HS-5 (cell line): ENCODE results near the gene REEP3.
A peak's percentile ranks its signal among the peaks of the same experiment; 100 is the strongest.

Experiments
- DNase-seq: peaks from one replicate; pipeline ENCODE4 v3.0.0-alpha.2; 2012; ENCODE audit warnings: low read depth

REEP3 gene

DNA sequence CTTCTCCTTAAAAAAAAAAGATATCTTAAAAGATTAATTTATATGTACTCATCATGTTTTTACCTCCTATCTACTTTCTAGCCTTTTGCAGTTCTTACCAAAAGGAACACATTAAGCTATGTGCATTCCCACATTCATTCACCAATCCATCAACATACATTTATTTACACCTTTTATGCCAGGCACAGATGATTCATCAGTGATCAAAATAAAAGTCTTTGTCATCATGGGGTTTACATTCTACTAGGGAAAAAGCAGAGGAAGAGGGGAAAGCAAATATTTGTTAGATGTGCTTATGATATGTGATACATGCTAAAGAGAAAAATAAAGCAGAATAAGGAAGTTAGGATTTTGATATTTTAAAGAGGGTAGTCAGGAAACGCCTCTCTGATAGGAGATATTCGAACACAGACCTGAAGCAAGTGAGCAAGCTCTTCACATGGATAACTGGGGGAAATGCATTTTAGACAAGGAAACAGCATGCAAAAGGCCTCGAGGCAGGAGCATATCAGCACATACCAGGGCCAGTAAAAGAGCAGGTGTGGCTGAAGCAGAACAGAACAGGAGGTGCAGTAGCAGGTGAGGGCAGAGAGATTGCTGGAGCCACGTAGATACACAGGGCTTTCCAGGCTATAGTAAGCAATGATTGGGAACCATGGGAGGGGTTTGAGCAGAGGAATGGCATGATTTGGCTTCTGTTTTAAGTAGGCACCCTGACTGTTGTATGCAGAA is 67.4 kb downstream of the REEP3 start:
- peak; percentile 9 for DNase-seq

DNA sequence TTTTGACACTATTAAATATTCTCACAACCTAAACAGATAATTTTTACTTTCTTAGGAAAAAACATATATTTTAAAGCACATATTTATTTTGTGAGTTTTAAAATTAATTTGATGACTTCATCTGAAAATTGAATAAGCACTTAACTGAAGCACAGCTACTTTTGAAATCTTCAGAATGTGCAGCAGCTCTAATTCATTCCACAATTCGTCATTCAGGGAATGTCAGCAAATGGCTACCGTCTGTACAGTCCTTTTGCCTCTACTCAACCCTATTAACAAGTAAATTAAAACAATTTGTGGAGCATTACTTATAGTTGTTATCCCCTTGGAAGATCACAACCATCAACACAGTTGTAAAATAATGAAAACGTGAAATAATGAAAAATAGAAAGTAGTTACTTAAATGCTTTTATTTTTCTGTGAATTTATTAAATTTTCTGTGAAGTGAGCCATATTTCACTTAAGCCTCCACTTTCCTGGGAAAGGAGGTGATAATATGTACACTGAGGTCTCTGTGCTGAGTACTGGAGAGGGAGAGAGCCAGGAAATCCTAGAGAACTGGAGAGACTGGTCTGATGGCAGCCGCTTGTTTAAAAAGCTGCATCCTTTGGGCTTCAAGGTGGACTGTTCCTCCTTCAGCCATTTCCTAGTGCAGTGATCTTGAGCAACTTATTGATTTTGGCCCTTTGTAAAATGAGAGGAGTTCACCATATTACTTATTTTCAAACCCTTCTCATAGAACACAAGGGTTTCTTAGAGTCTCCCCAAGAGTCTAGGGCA is 70.6 kb downstream of the REEP3 start:
- DNase-seq, result no peak

DNA sequence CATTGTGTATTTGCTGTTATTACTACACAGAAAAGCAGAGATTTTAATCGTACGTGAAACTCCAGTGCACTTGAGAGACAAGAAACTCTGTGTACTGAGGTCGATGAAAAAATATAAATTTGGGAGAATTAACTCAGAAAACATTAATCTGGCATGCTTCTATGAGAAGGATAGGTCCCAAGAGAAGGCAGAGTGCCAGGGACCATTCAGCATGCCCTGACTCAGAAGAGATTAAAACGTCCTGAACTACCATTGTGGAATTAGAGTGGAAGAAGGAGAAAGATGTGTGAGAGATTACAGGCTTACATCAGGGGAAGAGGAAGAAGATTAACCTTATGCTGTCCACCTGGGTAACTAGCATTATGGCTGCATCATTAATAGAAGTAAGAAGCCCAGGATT is 72.4 kb downstream of the REEP3 start:
- DNase-seq, result no peak

DNA sequence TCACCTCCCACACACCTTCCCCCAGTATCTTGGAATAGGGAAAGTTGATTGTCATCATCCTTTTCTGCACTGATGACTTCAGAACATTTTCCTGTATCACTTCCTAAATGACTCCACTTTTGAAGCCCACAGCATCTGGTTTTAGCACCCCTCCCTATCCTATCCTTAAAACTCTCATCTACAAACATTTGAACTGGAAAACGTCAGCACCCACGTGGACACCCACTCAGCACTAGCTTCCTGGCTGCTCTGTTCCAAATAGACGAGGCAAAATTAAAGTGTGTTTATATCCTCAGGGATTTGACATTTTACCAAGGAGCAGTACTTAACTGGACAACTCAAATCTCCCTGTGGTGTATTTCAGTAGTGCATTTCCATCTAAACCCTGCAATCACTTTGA is 73.9 kb downstream of the REEP3 start:
- DNase-seq, result no peak

DNA sequence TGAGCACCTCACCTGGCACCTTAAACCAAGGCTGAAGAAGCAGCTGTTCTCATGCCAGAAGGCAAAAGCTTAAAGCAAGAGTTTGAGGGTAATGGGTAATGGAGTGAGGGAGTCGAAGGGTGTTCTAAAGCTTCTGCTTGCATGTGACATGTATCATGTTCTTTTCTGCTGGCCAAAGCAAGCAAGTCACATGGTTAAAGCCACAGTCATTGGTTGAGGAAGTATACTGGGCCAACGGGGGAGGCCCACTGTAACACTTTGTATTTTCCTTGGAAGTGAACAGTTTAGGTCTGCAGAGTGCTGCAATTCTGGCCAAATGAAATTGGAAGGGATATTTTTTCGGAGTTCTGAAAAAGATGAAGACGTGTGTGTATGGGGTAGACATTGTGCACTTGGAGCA is 75.7 kb downstream of the REEP3 start:
- DNase-seq, result no peak

DNA sequence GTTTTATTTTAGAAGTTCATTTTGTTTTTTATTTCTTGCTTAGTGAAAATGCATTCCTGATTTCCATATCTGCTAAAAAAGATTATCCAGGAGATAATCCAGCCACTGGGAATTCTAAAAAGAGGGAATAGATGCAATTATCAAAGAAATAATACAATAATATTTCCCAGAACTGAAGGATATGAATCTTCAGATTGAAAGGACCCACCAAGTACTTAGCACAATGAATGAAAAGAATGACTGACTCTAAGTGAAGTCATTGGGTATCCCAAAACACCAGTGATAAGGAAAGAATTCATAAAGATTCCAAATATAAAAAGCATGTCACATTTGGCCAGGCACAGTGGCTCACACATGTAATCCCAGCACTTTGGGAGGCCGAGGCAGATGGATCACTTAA is 79.3 kb downstream of the REEP3 start:
- no peak for DNase-seq

DNA sequence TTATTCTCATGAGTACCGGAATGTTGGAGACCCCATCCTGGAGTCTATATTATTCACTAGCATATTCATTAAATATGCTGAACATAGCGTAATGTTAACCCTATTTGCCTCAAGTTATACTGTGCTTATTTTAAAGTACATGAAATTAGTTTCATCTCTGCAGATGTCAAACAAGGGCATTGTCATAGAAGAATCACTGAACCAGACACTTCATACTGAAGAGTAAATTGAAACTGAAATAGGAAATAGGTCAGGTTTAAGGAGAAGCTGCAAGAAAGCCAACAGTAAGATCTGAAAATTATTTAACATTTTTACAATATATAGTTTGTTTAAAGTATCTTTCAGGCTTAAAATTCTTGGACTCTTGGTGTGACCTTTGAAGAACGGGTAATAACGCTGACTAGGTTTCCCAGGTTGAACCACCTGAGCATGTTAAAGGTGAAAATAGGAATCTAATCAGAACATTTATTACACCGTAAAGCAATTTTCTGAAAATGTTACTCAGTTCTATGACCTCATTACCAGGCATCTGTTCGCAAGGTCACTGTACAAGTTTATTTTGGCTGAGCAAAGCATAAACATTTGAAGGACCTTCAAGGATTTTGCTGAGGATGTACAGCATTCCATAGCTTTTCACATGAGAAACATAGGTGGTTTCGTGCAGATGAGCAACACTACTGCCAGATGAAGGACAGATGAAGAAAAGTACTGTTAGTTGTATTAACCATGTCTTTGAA is 82.7 kb downstream of the REEP3 start:
- no peak for DNase-seq

DNA sequence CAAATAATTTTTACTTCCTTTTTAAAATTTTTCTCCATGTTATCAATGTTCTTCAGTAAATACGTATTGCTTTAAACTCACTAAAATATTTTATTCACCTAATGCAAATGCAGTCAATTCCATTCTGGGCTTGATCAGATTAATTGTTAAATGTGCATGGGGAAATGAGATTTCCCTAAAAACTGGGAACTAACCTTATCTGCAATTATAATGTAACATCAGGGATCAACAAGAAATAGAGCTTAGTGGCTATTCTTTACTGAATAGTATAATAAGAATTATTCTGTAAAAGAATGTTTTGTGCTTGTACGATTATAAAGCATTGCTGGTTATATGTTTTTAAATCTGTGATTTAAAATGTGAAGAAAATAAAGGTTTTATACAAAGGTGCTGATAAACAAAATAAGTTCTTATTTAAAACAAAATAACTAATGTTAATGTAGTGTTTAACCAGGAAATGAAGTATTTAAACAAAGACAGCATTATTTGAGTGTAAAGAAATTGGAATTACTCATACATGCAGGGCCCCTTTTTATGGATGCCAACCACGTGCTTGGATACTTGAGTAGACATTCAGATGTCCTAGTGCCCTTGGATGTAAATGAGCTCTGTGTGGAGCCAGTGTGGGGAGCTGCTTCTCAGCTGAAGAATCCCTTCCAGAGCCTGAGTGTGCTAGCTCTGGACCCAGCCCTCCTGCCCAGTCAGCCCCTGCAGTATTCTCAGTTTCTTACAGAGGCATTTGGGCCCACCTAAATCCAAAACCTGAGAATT is 84.2 kb downstream of the REEP3 start:
- no peak for DNase-seq

DNA sequence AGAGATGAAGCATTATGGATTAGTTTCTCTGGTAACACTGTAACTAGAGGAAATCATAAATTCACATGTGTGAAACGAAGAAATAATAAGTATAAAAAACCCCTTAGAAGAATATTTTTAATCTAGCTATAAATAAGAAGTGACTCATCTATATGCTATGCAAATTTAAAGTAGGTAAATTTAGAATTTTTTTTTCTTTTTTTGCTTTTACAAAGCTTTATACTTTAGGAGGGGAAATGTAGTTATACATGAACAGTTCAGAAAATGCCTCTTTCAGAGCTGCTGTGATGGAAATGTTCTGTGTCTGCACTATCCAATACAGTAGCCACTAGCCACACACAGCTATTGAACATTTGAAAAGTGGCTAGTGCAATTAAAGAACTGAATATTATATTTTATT is 87.3 kb downstream of the REEP3 start:
- no peak for DNase-seq

DNA sequence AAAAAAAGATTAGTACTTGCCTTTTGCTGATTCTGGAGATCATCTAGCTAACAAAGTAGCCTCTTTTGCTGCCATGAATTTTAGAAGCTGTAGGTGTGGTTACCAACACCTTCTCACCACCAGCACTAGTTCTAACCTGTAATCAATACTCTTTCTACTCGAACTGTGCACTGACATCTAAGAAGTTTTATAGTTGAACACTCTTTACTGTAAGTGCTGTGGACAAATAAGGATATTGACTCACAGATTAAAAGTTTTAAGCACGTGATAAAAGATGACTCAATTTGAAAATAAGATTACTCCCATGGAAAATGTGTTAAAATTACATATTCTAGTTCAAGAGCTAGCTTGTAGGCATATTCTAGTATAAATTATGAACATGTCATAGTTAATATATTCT is 89.9 kb downstream of the REEP3 start:
- DNase-seq, result no peak

DNA sequence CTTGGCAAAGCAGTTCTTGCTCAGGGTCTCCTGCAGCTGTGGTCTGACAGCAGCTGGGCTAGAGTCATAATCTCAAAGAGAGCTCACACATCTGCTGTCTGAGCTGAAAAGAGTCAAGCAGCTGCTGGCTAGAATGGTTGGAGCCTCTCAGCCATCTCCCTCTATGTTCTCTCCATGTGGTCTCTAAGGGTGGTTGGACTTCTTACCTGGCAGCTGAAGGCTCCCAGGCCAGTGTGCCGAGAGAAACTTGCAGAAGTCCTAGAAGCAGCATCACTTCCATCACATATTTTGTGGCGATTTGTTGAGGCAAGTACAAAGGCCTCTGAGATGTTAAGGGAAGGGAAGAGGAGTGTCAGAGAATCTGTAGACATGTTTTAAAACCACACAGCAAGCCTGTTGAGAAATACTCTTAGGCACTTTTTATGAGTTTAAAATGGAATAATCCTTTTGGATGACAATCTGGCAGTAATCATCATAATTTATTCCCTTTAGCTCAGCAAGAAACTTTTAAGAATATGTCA is 93.2 kb downstream of the REEP3 start:
- DNase-seq, result no peak

DNA sequence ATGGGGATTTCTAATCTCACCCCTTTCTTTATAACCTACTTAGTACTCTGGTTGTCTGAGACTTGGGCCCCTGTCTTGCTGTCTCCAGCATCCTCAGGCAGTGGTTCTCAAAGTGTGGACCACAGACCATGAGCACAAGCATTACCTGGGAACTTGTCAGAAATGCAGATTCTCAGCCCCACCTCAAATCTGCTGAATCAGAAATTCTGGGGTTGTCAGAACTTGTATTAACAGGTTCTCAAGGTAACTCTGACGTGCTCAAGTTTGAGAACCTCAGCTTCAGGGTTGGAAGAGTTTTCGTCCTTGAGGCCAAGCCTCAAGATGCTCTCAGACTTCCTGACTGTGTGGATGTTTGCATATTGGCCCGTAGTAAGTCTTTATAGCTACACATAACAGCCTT is 97.4 kb downstream of the REEP3 start:
- no peak for DNase-seq

DNA sequence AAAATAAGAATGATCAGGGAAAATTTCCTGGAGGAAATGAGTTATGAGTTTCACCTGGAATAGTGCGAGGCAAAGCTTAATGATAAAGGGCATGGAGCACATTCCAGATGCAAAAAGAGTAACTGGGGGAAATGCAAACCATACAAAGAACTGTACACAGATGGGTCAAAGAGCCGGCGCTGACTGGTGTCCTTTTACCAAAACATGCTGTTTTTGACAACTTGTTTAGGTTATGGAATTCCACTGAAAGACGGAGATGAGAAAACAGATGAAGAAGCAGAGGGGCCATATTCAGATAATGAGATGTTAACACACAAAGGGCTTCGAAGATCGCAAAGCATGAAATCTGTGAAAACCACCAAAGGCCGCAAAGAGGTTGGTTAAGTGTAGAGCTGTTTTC is 98.2 kb downstream of the REEP3 start:
- no peak for DNase-seq

DNA sequence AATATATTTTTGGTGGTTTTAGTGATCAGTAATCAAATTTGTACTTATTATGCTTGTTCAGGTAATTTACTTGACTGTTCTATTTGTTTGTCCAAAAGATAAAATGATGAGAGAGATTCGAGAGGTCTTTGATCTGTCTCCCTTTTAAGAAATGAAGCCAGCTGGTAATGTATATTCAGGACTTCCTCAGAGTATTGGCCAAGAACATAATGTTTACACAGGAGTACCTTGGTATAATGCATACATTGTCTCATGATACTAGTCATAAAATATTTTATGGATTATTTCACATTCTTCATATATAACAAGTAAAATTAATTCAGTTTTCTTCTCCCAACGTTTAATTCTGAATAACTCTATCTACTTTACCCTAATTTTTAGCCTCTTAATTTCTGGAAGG is 100.9 kb downstream of the REEP3 start:
- no peak for DNase-seq

DNA sequence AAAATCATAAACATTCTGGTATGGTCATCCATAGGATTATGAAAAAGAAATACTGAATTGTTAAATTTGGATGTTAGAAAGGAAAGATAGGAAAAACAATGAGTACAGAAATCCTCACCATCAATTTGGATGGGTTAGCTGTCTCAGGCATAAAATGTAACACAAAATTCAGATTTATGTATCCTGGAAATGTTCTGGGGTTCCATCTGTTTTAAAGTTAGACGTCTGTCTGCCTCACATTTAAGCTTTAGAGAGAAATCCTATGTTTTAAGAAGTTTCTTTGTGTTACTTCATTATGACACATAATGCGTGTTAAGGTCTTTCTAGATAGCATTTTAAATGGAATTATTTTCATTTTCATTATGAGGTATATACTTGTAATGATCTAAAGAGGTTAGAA is 103.5 kb downstream of the REEP3 start:
- DNase-seq, result no peak

DNA sequence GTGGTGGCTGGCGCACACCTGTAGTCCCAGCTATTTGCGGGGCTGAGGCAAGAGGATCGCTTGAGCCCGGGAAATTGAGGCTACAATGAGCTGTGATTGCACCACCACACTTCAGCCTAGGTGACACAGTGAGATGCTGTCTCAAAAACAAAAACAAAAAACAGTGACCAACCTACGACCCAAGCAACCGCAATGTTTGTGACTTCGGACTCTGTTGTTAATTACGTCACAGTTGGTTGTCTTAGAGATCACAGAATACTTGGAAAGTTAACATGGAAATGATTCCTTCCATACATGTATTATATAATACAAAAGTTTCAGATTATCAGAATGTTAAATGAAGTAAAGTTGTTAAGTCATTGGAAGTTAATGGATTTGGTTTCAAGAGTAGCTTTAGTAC is 106.2 kb downstream of the REEP3 start:
- DNase-seq, result no peak

DNA sequence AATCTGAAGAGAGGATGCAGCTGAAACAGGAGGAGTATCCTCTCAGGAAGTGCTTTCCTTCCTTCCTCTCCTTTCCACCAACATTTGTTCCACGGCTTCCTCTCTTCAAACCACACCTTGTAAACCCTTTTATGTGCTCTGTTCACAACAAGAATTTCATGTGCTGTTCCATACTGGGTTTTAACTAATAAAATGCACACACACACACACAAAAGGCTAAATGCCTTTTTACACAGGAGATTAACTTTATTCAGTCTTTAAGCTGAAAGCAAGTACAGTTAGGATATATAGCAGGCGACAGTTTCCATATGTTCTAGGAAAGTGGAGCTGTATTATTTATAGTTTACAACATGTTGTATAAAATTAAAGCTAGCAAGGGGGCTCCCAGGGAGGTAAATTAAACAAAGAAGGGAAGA is 106.7 kb downstream of the REEP3 start:
- DNase-seq, result no peak

DNA sequence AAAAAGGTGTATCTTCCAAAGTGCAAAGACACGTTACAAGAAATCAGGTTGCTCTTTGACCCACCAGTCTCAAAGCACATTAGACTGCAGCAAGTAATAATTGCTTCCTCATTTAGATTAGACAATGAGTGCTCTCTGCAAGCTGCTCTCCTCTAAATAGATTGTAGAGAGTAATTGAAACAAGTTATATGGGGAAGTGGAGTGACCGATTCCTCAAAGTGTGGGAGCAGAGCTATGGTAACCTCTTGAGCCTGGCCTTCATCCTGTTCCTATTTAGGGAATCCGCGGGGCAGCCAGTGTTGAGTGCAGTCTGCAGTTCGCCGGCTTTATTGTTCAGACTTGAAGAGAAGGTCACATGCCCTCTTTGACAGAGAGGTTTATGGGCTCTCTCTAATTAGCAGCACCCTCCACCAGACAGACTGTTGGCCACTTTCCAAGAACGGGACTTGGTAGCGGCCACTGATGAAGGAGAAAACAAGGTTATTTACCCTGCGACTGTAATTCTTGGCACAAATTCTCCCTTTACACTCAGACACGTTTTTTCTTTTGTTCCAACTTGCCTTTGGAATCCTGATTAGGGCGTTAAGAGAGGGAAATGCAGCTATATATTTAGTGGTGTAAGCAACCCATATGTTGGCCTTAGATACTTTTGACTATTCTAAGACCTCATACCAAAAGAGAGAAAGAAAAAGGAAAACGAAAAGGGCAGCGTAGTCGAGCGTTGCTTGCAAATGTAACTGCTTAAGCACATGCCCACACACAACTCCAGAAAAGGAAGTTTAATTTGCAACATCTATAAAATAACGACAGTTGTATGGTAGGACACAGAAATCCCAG is 107.5 kb downstream of the REEP3 start:
- DNase-seq, result no peak

DNA sequence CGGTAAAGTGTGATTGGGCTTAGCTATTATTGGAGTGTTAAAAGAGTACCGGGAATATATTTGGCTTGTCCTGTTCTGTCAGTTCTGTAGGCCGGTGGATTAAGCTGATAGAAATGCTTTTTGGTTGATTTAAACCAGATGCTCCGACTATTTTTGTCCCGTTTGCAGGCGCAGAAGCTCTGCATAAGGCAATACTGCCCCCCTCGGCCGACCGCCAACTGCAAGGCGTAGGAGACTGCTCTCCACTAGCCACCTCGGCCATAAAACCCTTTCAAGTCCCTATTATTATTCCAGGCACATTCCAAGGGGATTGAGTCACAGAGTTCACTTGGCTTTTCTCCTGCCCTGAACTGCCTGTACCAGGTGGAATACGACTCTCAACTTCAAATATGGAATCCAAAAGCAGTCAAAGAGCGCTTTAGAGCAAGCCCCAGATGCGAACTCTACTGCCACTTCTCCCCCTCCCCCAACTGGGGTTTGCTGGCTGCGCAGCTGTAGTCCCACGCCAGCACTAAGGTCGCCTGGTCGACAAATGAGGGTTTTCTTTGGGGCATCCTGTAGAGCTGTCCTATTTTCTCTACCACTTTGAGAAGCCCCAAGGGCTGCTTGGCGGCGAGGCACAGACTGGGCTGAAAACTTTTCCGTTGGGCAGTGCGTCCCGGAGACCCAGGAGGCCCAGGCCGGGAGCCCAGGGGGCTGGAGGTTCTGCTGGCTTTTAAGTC is 108.3 kb downstream of the REEP3 start:
- peak; percentile 96 for DNase-seq
